Osteoblast (primary cell): ENCODE data around the gene ROBO2. TPM values are rescaled to one million over a fixed set of nuclear protein-coding genes. Genes with fewer than 3 reads are reported as not detected.

ENCODE experiments used
- DNase-seq: peaks from one replicate; pipeline ENCODE4 v3.0.0; 2011; ENCODE audit warnings: low spot score, mixed read lengths; ENCODE audit not compliant: insufficient read length; ENCODE audit errors: missing footprints
- H2AFZ ChIP-seq: 2 replicates; pipeline ENCODE4 v1.6.0; 2011; ENCODE audit warnings: mild to moderate bottlenecking, low read length
- H3K27ac ChIP-seq: 2 replicates; pipeline ENCODE4 v1.5.1; 2011; ENCODE audit warnings: mild to moderate bottlenecking, low read depth, low read length, moderate library complexity
- H3K27me3 ChIP-seq: 2 replicates; pipeline ENCODE4 v1.6.0; 2012; ENCODE audit warnings: mild to moderate bottlenecking, control low read depth, inconsistent platforms, low read length, moderate library complexity; ENCODE audit not compliant: insufficient read depth
- H3K36me3 ChIP-seq: 2 replicates; pipeline ENCODE4 v1.5.1; 2011; ENCODE audit warnings: mild to moderate bottlenecking, low read length, control low read depth, moderate library complexity; ENCODE audit not compliant: insufficient read depth
- H3K4me1 ChIP-seq: 2 replicates; pipeline ENCODE4 v1.5.1; 2011; ENCODE audit warnings: mild to moderate bottlenecking, low read length, control low read depth, moderate library complexity; ENCODE audit not compliant: insufficient read depth
- H3K4me2 ChIP-seq: 2 replicates; pipeline ENCODE4 v1.6.0; 2011; ENCODE audit warnings: mild to moderate bottlenecking, low read length; ENCODE audit not compliant: insufficient read depth
- H3K4me3 ChIP-seq: fragments of 200-600 bp; sonication (generic); 3 replicates; pipeline ENCODE4 v1.5.1; 2012; ENCODE audit warnings: mild to moderate bottlenecking, low read length, inconsistent platforms; ENCODE audit not compliant: insufficient read depth
- H3K79me2 ChIP-seq: 2 replicates; pipeline ENCODE4 v1.6.0; 2012; ENCODE audit warnings: mild to moderate bottlenecking, low read length, control low read depth, inconsistent platforms; ENCODE audit not compliant: insufficient read depth
- H3K9me3 ChIP-seq: 2 replicates; pipeline ENCODE4 v1.5.1; 2011; ENCODE audit warnings: low read depth, low read length, control low read depth
- H4K20me1 ChIP-seq: 2 replicates; pipeline ENCODE4 v1.6.0; 2012; ENCODE audit warnings: mild to moderate bottlenecking, low read length, control low read depth; ENCODE audit not compliant: insufficient read depth
- total RNA-seq: library from RNA; depleted of rRNA; stranded (reverse); fragments of >200 nt; gene quantifications from 2 replicates; pipeline ENCODE4 v1.2.3, GENCODE V29; 2012
- TF ChIP-seq, protein P1 (sequence below): IDR thresholded peaks from 2 replicates; pipeline ENCODE4 v1.5.1; 2011; ENCODE audit warnings: mild to moderate bottlenecking, low read depth, low read length, moderate library complexity; ENCODE audit errors: extremely low read depth

The ROBO2 gene
- total RNA-seq, 1 donor: 0.36 TPM

DNA sequence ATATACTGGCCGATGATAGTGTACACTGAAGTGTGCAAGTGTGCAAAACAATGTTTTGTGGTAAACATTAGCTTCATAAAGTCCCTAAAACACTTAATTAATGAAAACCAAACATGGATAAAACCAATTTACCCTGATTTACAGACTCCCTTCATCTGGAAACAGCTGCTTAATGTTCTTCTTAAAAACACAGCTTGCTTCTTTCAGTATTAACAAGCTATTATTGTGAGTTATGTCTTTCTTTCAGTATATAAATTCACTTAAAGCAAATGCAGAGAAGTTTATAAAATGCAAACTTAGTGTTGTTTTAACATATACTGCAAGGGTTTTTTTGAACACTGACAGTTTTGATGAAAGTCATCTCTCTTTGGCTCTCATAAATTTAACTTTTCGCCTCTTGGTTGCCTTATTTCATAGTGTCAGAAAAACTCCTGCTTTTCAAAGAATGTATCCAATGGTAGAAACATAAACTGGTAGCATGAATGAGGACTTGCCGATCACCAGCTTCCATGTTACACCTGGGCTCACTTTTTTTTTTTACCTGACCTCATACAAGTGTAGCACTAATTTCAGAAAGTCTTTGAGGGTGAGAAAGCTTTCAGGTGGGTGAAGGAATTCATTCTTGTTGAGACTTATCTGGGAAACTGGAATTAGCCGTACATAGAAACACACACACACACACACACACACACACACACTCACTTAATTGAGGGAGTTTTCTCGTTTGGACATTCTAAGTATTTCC is 532.2 kb downstream of the ROBO2 start:
- Histone ChIP-seq H3K27ac (no peak overlapping the region), H3K4me3 (no peak overlapping the region), H3K27me3 (no peaks in the 10 kb centered on the region), H2AFZ (no peak overlapping the region), H3K36me3 (no peaks in the 10 kb centered on the region), H4K20me1 (no peaks in the 10 kb centered on the region), H3K4me2 (no peak overlapping the region), H3K9me3 (no peaks in the 10 kb centered on the region), H3K79me2 (no peaks in the 10 kb centered on the region), H3K4me1 (no peaks in the 10 kb centered on the region)
- TF ChIP-seq, protein P1, sequence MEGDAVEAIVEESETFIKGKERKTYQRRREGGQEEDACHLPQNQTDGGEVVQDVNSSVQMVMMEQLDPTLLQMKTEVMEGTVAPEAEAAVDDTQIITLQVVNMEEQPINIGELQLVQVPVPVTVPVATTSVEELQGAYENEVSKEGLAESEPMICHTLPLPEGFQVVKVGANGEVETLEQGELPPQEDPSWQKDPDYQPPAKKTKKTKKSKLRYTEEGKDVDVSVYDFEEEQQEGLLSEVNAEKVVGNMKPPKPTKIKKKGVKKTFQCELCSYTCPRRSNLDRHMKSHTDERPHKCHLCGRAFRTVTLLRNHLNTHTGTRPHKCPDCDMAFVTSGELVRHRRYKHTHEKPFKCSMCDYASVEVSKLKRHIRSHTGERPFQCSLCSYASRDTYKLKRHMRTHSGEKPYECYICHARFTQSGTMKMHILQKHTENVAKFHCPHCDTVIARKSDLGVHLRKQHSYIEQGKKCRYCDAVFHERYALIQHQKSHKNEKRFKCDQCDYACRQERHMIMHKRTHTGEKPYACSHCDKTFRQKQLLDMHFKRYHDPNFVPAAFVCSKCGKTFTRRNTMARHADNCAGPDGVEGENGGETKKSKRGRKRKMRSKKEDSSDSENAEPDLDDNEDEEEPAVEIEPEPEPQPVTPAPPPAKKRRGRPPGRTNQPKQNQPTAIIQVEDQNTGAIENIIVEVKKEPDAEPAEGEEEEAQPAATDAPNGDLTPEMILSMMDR: no peak
- no peak for DNase-seq

GRCh38 chr3:77577264-77577663 is 537.4 kb downstream of the ROBO2 start:
- H3K79me2 ChIP-seq: no peaks in the 10 kb centered on the region
- H3K9me3 ChIP-seq: no peaks in the 10 kb centered on the region
- H4K20me1 ChIP-seq: no peaks in the 10 kb centered on the region
- H3K4me1 ChIP-seq: no peaks in the 10 kb centered on the region
- no peak overlapping the region for H2AFZ ChIP-seq
- H3K4me2 ChIP-seq: no peak overlapping the region
- TF ChIP-seq, protein P1: no peak
- H3K27ac ChIP-seq: no peak overlapping the region
- no peak for DNase-seq
- no peak overlapping the region for H3K4me3 ChIP-seq
- no peaks in the 10 kb centered on the region for H3K27me3 ChIP-seq
- no peaks in the 10 kb centered on the region for H3K36me3 ChIP-seq

GRCh38 chr3:77586216-77586615 is 546.3 kb downstream of the ROBO2 start:
- Histone ChIP-seq H3K27me3 (no peaks in the 10 kb centered on the region), H3K27ac (no peak overlapping the region), H3K4me1 (no peaks in the 10 kb centered on the region), H3K79me2 (no peaks in the 10 kb centered on the region), H4K20me1 (no peaks in the 10 kb centered on the region), H2AFZ (no peak overlapping the region), H3K4me2 (no peak overlapping the region), H3K9me3 (no peaks in the 10 kb centered on the region), H3K4me3 (no peak overlapping the region), H3K36me3 (no peaks in the 10 kb centered on the region)
- no peak for DNase-seq
- TF ChIP-seq, protein P1: no peak

DNA sequence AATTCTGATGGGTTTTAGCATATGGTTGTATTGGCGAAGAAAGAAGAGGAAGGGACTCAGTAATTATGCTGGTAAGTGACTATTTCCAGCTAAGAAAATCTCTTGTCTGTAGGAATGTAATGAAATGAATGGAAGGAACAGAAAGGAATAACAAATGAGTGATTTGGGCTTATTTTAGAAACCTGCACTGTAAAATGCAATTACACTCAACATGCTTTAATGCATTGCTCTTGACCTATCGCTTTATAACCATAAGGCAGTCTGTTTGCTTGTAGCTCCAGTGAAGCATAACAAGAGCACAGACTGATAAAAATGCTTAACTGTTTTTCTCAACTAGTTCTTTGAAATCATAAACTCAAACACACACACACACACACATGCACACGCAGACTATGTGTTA is 549.0 kb downstream of the ROBO2 start:
- H3K4me1 ChIP-seq: no peaks in the 10 kb centered on the region
- no peaks in the 10 kb centered on the region for H3K79me2 ChIP-seq
- no peaks in the 10 kb centered on the region for H4K20me1 ChIP-seq
- H3K27ac ChIP-seq: no peak overlapping the region
- no peaks in the 10 kb centered on the region for H3K36me3 ChIP-seq
- H3K9me3 ChIP-seq: no peaks in the 10 kb centered on the region
- TF ChIP-seq, protein P1: no peak
- H2AFZ ChIP-seq: no peak overlapping the region
- H3K4me3 ChIP-seq: no peak overlapping the region
- no peak for DNase-seq
- H3K27me3 ChIP-seq: no peaks in the 10 kb centered on the region
- H3K4me2 ChIP-seq: no peak overlapping the region
